Measurements from ENCODE around the gene DNAJB6. TPM values are rescaled to one million over a fixed set of nuclear protein-coding genes. Genes with fewer than 3 reads are reported as not detected.

DNAJB6 gene
- total RNA-seq, 3 donors from 2014 or later, result 73.8 to 136 (median 101) TPM

DNA sequence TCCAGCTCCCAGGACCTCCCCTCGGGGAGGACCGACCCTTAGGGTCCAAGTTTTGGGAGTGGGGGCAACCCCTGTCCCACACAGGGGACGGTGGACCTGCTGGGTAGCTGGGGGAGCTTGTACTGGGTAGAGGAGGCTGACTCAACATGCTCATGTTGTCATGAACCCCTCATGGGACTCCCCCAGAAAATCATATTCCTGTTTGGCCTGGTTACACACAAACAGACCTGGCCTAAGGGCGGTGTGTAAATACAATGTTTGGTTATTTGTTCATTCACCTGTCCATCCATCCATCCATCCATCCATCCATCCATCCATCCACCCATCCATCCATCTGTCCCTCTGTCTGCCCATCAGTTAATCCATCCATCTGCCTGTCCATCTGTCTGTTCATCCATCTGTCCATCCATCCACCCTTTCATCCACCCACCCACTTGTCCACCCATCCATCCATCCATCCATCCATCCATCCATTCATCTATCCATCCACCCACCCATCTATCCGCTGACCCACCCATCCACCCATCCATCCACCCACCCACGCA lies 92.9 kb downstream of the DNAJB6 start:
- TF ChIP-seq POLR2AphosphoS5 (IDR thresholded peaks at IDR 0.05) (no peak), POLR2A (IDR thresholded peaks at IDR 0.05) (no peak)
- TF ChIP-seq, protein P1, sequence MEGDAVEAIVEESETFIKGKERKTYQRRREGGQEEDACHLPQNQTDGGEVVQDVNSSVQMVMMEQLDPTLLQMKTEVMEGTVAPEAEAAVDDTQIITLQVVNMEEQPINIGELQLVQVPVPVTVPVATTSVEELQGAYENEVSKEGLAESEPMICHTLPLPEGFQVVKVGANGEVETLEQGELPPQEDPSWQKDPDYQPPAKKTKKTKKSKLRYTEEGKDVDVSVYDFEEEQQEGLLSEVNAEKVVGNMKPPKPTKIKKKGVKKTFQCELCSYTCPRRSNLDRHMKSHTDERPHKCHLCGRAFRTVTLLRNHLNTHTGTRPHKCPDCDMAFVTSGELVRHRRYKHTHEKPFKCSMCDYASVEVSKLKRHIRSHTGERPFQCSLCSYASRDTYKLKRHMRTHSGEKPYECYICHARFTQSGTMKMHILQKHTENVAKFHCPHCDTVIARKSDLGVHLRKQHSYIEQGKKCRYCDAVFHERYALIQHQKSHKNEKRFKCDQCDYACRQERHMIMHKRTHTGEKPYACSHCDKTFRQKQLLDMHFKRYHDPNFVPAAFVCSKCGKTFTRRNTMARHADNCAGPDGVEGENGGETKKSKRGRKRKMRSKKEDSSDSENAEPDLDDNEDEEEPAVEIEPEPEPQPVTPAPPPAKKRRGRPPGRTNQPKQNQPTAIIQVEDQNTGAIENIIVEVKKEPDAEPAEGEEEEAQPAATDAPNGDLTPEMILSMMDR (IDR thresholded peaks at IDR 0.05), result no peak
- H3K4me3 ChIP-seq, result no peak overlapping the region
- no peak overlapping the region for H3K27ac ChIP-seq
- DNase-seq (ENCODE audit: low spot score in 2 of 2), result peak in 1 of 2 donors; percentile 25
- H3K4me1 ChIP-seq, result no peaks in the 10 kb centered on the region
- H3K27me3 ChIP-seq, result no peaks in the 10 kb centered on the region
- H3K36me3 ChIP-seq, result no peaks in the 10 kb centered on the region
- intact Hi-C loops (cut with DNase I; ENCODE audit: low total_unique reads), result no loop called here
- no peaks in the 10 kb centered on the region for H3K9me3 ChIP-seq

DNA sequence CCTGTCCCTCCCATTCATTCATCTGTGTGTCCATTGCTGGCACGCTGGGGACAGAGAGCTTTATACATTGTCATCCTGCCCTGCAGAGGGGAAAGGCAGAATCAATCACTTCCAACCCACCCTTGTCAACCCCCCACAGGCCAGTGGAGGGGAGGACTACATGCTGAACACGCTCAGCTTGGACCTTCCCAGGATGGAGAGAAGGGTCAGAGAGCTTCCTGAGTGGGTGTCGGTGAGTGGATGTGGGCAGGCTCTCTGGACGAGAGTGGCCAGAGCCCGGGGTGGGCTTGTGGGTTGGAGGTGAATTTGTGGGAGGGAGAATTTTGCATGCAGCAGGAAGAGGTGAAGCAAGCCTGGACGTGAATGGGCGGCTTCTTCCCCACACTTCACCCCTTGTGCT lies 93.9 kb downstream of the DNAJB6 start:
- no peaks in the 10 kb centered on the region for H3K36me3 ChIP-seq
- H3K9me3 ChIP-seq, result no peaks in the 10 kb centered on the region
- H3K27ac ChIP-seq, result no peak overlapping the region
- intact Hi-C loops (cut with DNase I; ENCODE audit: low total_unique reads), result no loop called here
- DNase-seq (ENCODE audit: low spot score in 2 of 2), result peak in 1 of 2 donors; percentile 41
- H3K4me3 ChIP-seq, result no peak overlapping the region
- H3K27me3 ChIP-seq, result no peaks in the 10 kb centered on the region
- no peaks in the 10 kb centered on the region for H3K4me1 ChIP-seq
- TF ChIP-seq POLR2AphosphoS5 (IDR thresholded peaks at IDR 0.05) (no peak), POLR2A (IDR thresholded peaks at IDR 0.05) (no peak)
- TF ChIP-seq, protein P1 (IDR thresholded peaks at IDR 0.05), result no peak

DNA sequence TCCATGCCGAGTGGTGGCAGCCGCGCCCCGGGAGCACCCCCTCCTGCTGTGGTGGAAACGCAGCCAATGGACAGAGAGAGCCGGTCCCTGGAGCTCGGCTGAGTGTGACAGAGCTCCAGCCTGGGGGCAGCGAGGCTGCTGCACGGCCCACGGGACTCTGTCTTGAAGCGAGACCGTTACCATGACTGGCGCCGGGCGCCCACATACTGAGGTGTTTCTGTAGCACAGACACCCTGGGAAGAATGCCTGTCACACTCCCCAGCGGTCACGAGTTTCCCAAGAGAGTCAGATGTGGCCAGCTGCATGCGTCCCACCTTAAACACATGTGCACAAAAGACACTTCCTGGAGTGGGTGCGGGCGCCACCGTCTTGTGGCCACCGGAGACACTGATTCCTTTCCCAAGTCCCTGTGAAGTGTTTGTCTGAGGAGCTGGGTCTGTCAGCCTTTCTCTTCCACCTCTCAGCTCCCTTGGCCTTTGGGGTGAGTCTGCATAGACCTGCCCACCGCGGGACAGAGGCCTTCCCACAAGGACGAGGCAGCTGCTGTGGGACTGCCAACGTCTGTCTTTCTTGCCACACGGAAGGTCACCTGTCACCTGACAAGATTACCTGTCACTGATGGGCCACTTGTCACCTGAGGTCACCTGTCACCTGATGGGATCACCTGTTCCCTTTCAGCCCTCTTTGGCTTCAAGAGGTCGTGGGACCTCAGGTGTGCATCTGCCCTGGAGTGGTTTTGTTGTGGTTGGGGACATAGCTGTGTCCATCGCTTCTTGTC lies 94.6 kb downstream of the DNAJB6 start:
- Histone ChIP-seq H3K4me1 (no peaks in the 10 kb centered on the region), H3K4me3 (no peak overlapping the region), H3K27me3 (no peaks in the 10 kb centered on the region), H3K36me3 (no peaks in the 10 kb centered on the region), H3K9me3 (no peaks in the 10 kb centered on the region), H3K27ac (no peak overlapping the region)
- intact Hi-C loops (cut with DNase I; ENCODE audit: low total_unique reads), result no loop called here
- peak in 1 of 2 donors; percentile 50 for DNase-seq (ENCODE audit: low spot score in 2 of 2)
- TF ChIP-seq, protein P1 (IDR thresholded peaks at IDR 0.05), result no peak
- no peak for TF ChIP-seq POLR2A (IDR thresholded peaks at IDR 0.05)
- TF ChIP-seq POLR2AphosphoS5 (IDR thresholded peaks at IDR 0.05), result no peak

GRCh38 chr7:157431951-157432540 lies 95.2 kb downstream of the DNAJB6 start:
- intact Hi-C loops (cut with DNase I; ENCODE audit: low total_unique reads), result no loop called here
- no peaks in the 10 kb centered on the region for H3K36me3 ChIP-seq
- H3K27me3 ChIP-seq, result no peaks in the 10 kb centered on the region
- no peak for TF ChIP-seq POLR2A (IDR thresholded peaks at IDR 0.05)
- TF ChIP-seq, protein P1 (IDR thresholded peaks at IDR 0.05), result no peak
- no peak for TF ChIP-seq POLR2AphosphoS5 (IDR thresholded peaks at IDR 0.05)
- peak overlapping the region in 1 of 3 donors; percentile 44 for H3K4me3 ChIP-seq
- no peaks in the 10 kb centered on the region for H3K9me3 ChIP-seq
- peak in 1 of 2 donors; percentile 30 for DNase-seq (ENCODE audit: low spot score in 2 of 2)
- H3K27ac ChIP-seq, result no peak overlapping the region
- H3K4me1 ChIP-seq, result no peaks in the 10 kb centered on the region

GRCh38 chr7:157432541-157432956 lies 95.7 kb downstream of the DNAJB6 start:
- intact Hi-C loops (cut with DNase I; ENCODE audit: low total_unique reads), result no loop called here
- TF ChIP-seq, protein P1 (IDR thresholded peaks at IDR 0.05), result no peak
- no peak for TF ChIP-seq POLR2A (IDR thresholded peaks at IDR 0.05)
- no peak for TF ChIP-seq POLR2AphosphoS5 (IDR thresholded peaks at IDR 0.05)
- peak in 1 of 2 donors; percentile 53 for DNase-seq (ENCODE audit: low spot score in 2 of 2)
- Histone ChIP-seq H3K36me3 (no peaks in the 10 kb centered on the region), H3K9me3 (no peaks in the 10 kb centered on the region), H3K4me1 (no peaks in the 10 kb centered on the region), H3K4me3 (peak overlapping the region in 2 of 3 donors; percentile 25 to 44), H3K27me3 (no peaks in the 10 kb centered on the region), H3K27ac (no peak overlapping the region)
